HepG2 (cell line): ENCODE data around the gene SLC6A12. TPM values are rescaled to one million over a fixed set of nuclear protein-coding genes. Genes with fewer than 3 reads are reported as not detected.

ENCODE experiments used
- ATF1 ChIP-seq: IDR thresholded peaks from 2 replicates; pipeline ENCODE4 v1.6.1; 2016; ENCODE audit warnings: mild to moderate bottlenecking, control low read depth
- ATM ChIP-seq: fragments of 450-650 bp; IDR thresholded peaks from 2 replicates; pipeline ENCODE4 v1.7.1; 2017; ENCODE audit warnings: mild to moderate bottlenecking, borderline replicate concordance
- FIP1L1 ChIP-seq: fragments of 200-400 bp; formaldehyde crosslinking; IDR thresholded peaks from 2 replicates; pipeline ENCODE4 v1.6.1; 2018; ENCODE audit warnings: low read depth, mild to moderate bottlenecking, low read length, moderate library complexity, borderline replicate concordance; ENCODE audit not compliant: insufficient read depth
- HCFC1 ChIP-seq: fragments of 150-350 bp; IDR thresholded peaks from 2 replicates; pipeline ENCODE4 v1.6.1; 2014; ENCODE audit warnings: low read depth, low read length
- HDAC6 ChIP-seq: fragments of 200-600 bp; sonication (generic); IDR thresholded peaks from 2 replicates; pipeline ENCODE4 v1.7.0; 2017; ENCODE audit warnings: mild to moderate bottlenecking, antibody characterized with exemption, low read length, low read depth
- JUND ChIP-seq: sonication (generic); formaldehyde crosslinking; IDR thresholded peaks from 2 replicates; pipeline ENCODE4 v1.8.0; 2022; ENCODE audit warnings: mild to moderate bottlenecking, missing genetic modification reagents
- MAZ ChIP-seq, 2 experiments: sonication (generic) in 1 of 2; formaldehyde crosslinking in 1 of 2; IDR thresholded peaks; 2 replicates each; pipeline versions ENCODE4 v1.5.0 to v1.6.1; 2012 to 2020; ENCODE audit warnings: low read depth in 2 of 2, mild to moderate bottlenecking in 2 of 2, borderline replicate concordance in 1 of 2, improper control_type of control experiment in 1 of 2, low read length in 1 of 2, missing genetic modification reagents in 1 of 2, moderate library complexity in 1 of 2
- ONECUT2 ChIP-seq: sonication (generic); formaldehyde crosslinking; IDR thresholded peaks from 2 replicates; pipeline ENCODE4 v1.4.0; 2020; ENCODE audit warnings: missing genetic modification reagents
- SALL1 ChIP-seq: sonication (generic); formaldehyde crosslinking; IDR thresholded peaks from 2 replicates; pipeline ENCODE4 v1.8.0; 2022; ENCODE audit warnings: mild to moderate bottlenecking, missing genetic modification reagents
- SMARCC2 ChIP-seq: fragments of 450-650 bp; IDR thresholded peaks from 2 replicates; pipeline ENCODE4 v1.6.1; 2017; ENCODE audit warnings: antibody characterized with exemption, mild to moderate bottlenecking
- SMYD3 ChIP-seq: sonication (generic); formaldehyde crosslinking; IDR thresholded peaks from 2 replicates; pipeline ENCODE4 v1.8.1; 2023; ENCODE audit warnings: mild to moderate bottlenecking, missing genetic modification reagents
- TBL1XR1 ChIP-seq: fragments of 150-350 bp; IDR thresholded peaks from 2 replicates; pipeline ENCODE4 v1.6.1; 2014; ENCODE audit warnings: borderline replicate concordance, low read length; ENCODE audit not compliant: partially characterized antibody
- TGIF2 ChIP-seq: IDR thresholded peaks from 2 replicates; pipeline ENCODE4 v1.6.1; 2016; ENCODE audit warnings: control low read depth, missing compliant biosample characterization
- U2AF2 ChIP-seq: fragments of 200-400 bp; formaldehyde crosslinking; IDR thresholded peaks from 2 replicates; pipeline ENCODE4 v1.6.1; 2017; ENCODE audit warnings: low read depth, mild to moderate bottlenecking, low read length
- ZBTB3 ChIP-seq: sonication (generic); formaldehyde crosslinking; IDR thresholded peaks from 2 replicates; pipeline ENCODE4 v1.4.0; 2020; ENCODE audit warnings: low read depth, mild to moderate bottlenecking, moderate library complexity, missing genetic modification reagents, borderline replicate concordance
- ZBTB38 ChIP-seq: sonication (generic); formaldehyde crosslinking; IDR thresholded peaks from 2 replicates; pipeline ENCODE4 v1.5.1; 2020; ENCODE audit warnings: mild to moderate bottlenecking, missing genetic modification reagents
- ZFP90 ChIP-seq: sonication (generic); formaldehyde crosslinking; IDR thresholded peaks from 2 replicates; pipeline ENCODE4 v1.8.0; 2022; ENCODE audit warnings: missing genetic modification reagents, mild to moderate bottlenecking, inconsistent platforms, borderline replicate concordance
- ZFYVE20 ChIP-seq: sonication (generic); formaldehyde crosslinking; IDR thresholded peaks from 2 replicates; pipeline ENCODE4 v1.8.0; 2023; ENCODE audit warnings: low read depth, mild to moderate bottlenecking, moderate library complexity, missing genetic modification reagents, borderline replicate concordance
- ZNF136 ChIP-seq: sonication (generic); formaldehyde crosslinking; IDR thresholded peaks from 2 replicates; pipeline ENCODE4 v1.8.1; 2022; ENCODE audit warnings: low read depth, mild to moderate bottlenecking, moderate library complexity, missing genetic modification reagents
- ZNF329 ChIP-seq: sonication (generic); formaldehyde crosslinking; IDR thresholded peaks from 2 replicates; pipeline ENCODE4 v1.9.0; 2021; ENCODE audit warnings: low read depth, mild to moderate bottlenecking, missing genetic modification reagents
- ZNF337 ChIP-seq: sonication (generic); formaldehyde crosslinking; IDR thresholded peaks from 2 replicates; pipeline ENCODE4 v1.5.1; 2020; ENCODE audit warnings: missing genetic modification reagents, low read depth, mild to moderate bottlenecking, borderline replicate concordance
- ZNF460 ChIP-seq: sonication (generic); formaldehyde crosslinking; IDR thresholded peaks from 2 replicates; pipeline ENCODE4 v1.5.1; 2020; ENCODE audit warnings: missing genetic modification reagents, mild to moderate bottlenecking, borderline replicate concordance
- ZNF589 ChIP-seq: sonication (generic); formaldehyde crosslinking; conservative IDR thresholded peaks from 2 replicates; pipeline ENCODE4 v1.8.0; 2022; ENCODE audit warnings: mild to moderate bottlenecking, moderate library complexity, missing genetic modification reagents
- ZNF652 ChIP-seq: IDR thresholded peaks from 2 replicates; pipeline ENCODE4 v1.6.1; 2016; ENCODE audit warnings: low read depth, borderline replicate concordance
- ZNF737 ChIP-seq: sonication (generic); formaldehyde crosslinking; IDR thresholded peaks from 2 replicates; pipeline ENCODE4 v1.5.0; 2020; ENCODE audit warnings: missing genetic modification reagents, mild to moderate bottlenecking, borderline replicate concordance
- ZNF746 ChIP-seq: sonication (generic); formaldehyde crosslinking; IDR thresholded peaks from 2 replicates; pipeline ENCODE4 v1.8.0; 2022; ENCODE audit warnings: mild to moderate bottlenecking, missing genetic modification reagents
- polyA plus RNA-seq, 8 experiments: library from polyadenylated mRNA; depleted of rRNA in 3 of 8; stranded (reverse) in 7 of 8; unstranded in 1 of 8; fragments of >200 nt; fragmentation: Illumina TruSeq in 4 of 8; extraction: Trizol in 4 of 8; gene quantifications; 2 replicates each; pipeline versions ENCODE4 v1.2.1 to v1.2.3, GENCODE V29; 2011 to 2016; ENCODE audit warnings: low read depth in 4 of 8, missing spikeins in 1 of 8, mixed read lengths in 1 of 8; ENCODE audit not compliant: insufficient read depth in 1 of 8
- total RNA-seq, 5 experiments: library from RNA; depleted of rRNA; stranded (reverse); fragments of >200 nt; fragmentation: Illumina TruSeq; extraction: Trizol; gene quantifications; 2 replicates each; pipeline ENCODE4 v1.2.3, GENCODE V29; 2016; ENCODE audit warnings: low read depth in 1 of 5
- TF ChIP-seq, protein P1 (sequence below): sonication (generic); formaldehyde crosslinking; IDR thresholded peaks from 2 replicates; pipeline ENCODE4 v1.4.0; 2020; ENCODE audit warnings: mild to moderate bottlenecking, missing genetic modification reagents, borderline replicate concordance
- TF ChIP-seq, protein P2 (sequence below): IDR thresholded peaks from 2 replicates; pipeline ENCODE4 v1.6.1; 2018; ENCODE audit warnings: missing genetic modification reagents, mild to moderate bottlenecking, missing compliant biosample characterization

SLC6A12 gene
- total and polyA plus RNA-seq, 2 of the 13 experiments (the other 11 are each of a cell fraction or from before 2014, with no cell fraction given): 3.7 to 18.8 TPM

DNA sequence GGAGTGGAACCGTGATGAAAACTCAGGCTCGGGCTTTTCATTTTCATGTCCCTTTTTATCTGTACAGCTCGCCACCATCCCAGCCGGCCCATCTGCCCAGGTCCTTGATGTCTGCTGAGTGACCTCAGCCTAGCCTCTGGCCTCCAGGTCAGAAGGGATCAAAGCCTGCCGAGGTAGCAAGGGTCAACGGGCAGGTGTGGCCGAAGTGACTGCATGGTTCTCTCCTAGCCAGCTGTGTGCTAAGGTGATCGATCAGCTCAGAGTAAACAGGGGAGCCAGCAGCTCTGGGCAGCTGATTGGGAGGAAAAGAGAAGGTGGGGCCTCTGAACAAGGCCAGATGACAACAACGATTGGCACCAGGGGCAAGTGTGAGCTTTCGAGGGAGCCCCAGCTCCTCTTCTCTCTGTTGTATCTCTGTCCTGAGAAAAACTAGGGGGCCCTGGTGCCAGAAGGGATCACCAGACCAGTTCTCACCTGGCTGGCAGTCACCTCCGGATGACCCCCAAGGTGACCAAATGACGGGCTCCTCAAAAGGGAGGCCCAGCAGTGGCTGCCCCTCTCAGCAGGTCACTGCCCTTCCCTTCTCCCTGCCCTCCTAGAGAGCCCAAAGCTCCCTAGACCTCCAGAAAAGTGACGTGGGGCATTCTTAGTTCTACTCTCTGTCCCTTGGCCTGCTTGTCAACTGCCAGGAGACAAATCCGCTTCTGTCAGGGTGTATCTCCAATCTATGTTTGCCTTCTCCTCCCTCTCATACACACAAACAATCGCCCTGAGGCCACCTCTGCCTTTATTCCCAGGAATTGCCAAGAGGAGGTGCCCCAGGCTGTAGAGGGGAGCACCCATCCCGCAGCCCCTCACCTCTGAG is 3.4 kb downstream of the SLC6A12 start (continued):
- peak; percentile 60; the same call in 1 of the 2 replicates for TF ChIP-seq ZNF652
- TF ChIP-seq ZNF329: 0 out of 2 replicates have a peak, but pooled peaks have one; percentile 48
- peak; percentile 65; the same call in 1 of the 2 replicates for TF ChIP-seq ZNF460 (CRISPR knock-in tag)
- peak; percentile 99 for TF ChIP-seq SALL1 (CRISPR knock-in tag)
- no peak for TF ChIP-seq HCFC1
- peak; percentile 95 for TF ChIP-seq ZNF136 (CRISPR knock-in tag)
- TF ChIP-seq, protein P1, sequence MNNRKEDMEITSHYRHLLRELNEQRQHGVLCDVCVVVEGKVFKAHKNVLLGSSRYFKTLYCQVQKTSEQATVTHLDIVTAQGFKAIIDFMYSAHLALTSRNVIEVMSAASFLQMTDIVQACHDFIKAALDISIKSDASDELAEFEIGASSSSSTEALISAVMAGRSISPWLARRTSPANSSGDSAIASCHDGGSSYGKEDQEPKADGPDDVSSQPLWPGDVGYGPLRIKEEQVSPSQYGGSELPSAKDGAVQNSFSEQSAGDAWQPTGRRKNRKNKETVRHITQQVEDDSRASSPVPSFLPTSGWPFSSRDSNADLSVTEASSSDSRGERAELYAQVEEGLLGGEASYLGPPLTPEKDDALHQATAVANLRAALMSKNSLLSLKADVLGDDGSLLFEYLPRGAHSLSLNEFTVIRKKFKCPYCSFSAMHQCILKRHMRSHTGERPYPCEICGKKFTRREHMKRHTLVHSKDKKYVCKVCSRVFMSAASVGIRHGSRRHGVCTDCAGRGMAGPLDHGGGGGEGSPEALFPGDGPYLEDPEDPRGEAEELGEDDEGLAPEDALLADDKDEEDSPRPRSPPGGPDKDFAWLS: peak; percentile 79; the same call in 1 of the 2 replicates
- TF ChIP-seq TGIF2: peak; percentile 92
- no peak for TF ChIP-seq ZBTB3
- TF ChIP-seq ZBTB38: peak; percentile 80; the same call in 1 of the 2 replicates
- TF ChIP-seq, protein P2, sequence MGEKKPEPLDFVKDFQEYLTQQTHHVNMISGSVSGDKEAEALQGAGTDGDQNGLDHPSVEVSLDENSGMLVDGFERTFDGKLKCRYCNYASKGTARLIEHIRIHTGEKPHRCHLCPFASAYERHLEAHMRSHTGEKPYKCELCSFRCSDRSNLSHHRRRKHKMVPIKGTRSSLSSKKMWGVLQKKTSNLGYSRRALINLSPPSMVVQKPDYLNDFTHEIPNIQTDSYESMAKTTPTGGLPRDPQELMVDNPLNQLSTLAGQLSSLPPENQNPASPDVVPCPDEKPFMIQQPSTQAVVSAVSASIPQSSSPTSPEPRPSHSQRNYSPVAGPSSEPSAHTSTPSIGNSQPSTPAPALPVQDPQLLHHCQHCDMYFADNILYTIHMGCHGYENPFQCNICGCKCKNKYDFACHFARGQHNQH (CRISPR knock-in tag): peak; percentile 94
- peak; percentile 96 for TF ChIP-seq ZNF589 (CRISPR knock-in tag)
- TF ChIP-seq ONECUT2 (CRISPR knock-in tag): peak; percentile 100
- TF ChIP-seq SMARCC2: no peak
- TF ChIP-seq ZNF737 (CRISPR knock-in tag): no peak
- peak; percentile 36; the same call in 1 of the 2 replicates for TF ChIP-seq MAZ (IDR thresholded peaks at IDR 0.05; ENCODE audit: borderline replicate concordance, low read depth, low read length)
- peak; percentile 88 for TF ChIP-seq MAZ (CRISPR knock-in tag; IDR thresholded peaks at IDR 0.05; ENCODE audit: low read depth)
- TF ChIP-seq ATM: no peak
- peak; percentile 97 for TF ChIP-seq ZNF746
- peak; percentile 91 for TF ChIP-seq SMYD3 (CRISPR knock-in tag)
- peak; percentile 76 for TF ChIP-seq ATF1 (CRISPR knock-in tag)
- no peak for TF ChIP-seq ZFYVE20 (CRISPR knock-in tag)
- TF ChIP-seq FIP1L1: no peak
- peak; percentile 98 for TF ChIP-seq TBL1XR1
- TF ChIP-seq ZNF337: no peak
- TF ChIP-seq U2AF2: no peak
- no peak for TF ChIP-seq HDAC6
- peak; percentile 93 for TF ChIP-seq JUND (CRISPR knock-in tag)
- peak; percentile 81 for TF ChIP-seq ZFP90 (CRISPR knock-in tag)
